Neuronal stem cell (in vitro differentiated cells): ENCODE results near the gene IGF1R.

Experiments used
- DNase-seq: peaks from one replicate; pipeline ENCODE4 v3.0.0-alpha.2; 2013; ENCODE audit warnings: low spot score
- H2AFZ ChIP-seq: one replicate; pipeline ENCODE4 v1.6.1; 2013; ENCODE audit warnings: mild to moderate bottlenecking, low read length, inconsistent platforms
- H2AK5ac ChIP-seq: 2 replicates; pipeline ENCODE4 v1.6.1; 2013; ENCODE audit warnings: low read depth, mild to moderate bottlenecking, inconsistent platforms, low read length, moderate library complexity, mixed read lengths
- H2BK120ac ChIP-seq: 2 replicates; pipeline ENCODE4 v1.6.1; 2013; ENCODE audit warnings: low read depth, mild to moderate bottlenecking, inconsistent platforms, low read length, moderate library complexity, mixed read lengths
- H2BK12ac ChIP-seq: one replicate; pipeline ENCODE4 v1.6.1; 2013; ENCODE audit warnings: low read length, inconsistent platforms
- H2BK15ac ChIP-seq: 2 replicates; pipeline ENCODE4 v1.6.1; 2013; ENCODE audit warnings: mild to moderate bottlenecking, low read length, inconsistent platforms, mixed read lengths
- H2BK5ac ChIP-seq: one replicate; pipeline ENCODE4 v1.6.1; 2013; ENCODE audit warnings: inconsistent platforms, mild to moderate bottlenecking, low read length, moderate library complexity
- H3K14ac ChIP-seq: one replicate; pipeline ENCODE4 v1.6.1; 2013; ENCODE audit warnings: low read length, inconsistent platforms
- H3K18ac ChIP-seq: 2 replicates; pipeline ENCODE4 v1.6.1; 2013; ENCODE audit warnings: low read length, inconsistent platforms
- H3K23ac ChIP-seq: 2 replicates; pipeline ENCODE4 v1.6.1; 2013; ENCODE audit warnings: low read depth, mild to moderate bottlenecking, mixed read lengths, low read length, inconsistent platforms; ENCODE audit not compliant: poor library complexity
- H3K27ac ChIP-seq: replicated peaks from 3 replicates; pipeline ENCODE4 v1.5.1; 2013; ENCODE audit warnings: low read length, inconsistent platforms
- H3K27me3 ChIP-seq, 3 experiments: 2 replicates each; pipeline ENCODE4 v1.6.1; 2013; ENCODE audit warnings: low read length in 3 of 3, mild to moderate bottlenecking in 2 of 3, inconsistent platforms in 1 of 3, low read depth in 1 of 3, mixed read lengths in 1 of 3, moderate library complexity in 1 of 3; ENCODE audit not compliant: control insufficient read depth in 3 of 3, insufficient read depth in 3 of 3
- H3K36me3 ChIP-seq, 2 donors: replicated peaks in 1 of 2; 2 replicates each; pipeline ENCODE4 v1.6.1; 2013; ENCODE audit warnings: low read length in 2 of 2; ENCODE audit not compliant: control insufficient read depth in 2 of 2, insufficient read depth in 2 of 2
- H3K4ac ChIP-seq: 2 replicates; pipeline ENCODE4 v1.6.1; 2013; ENCODE audit warnings: inconsistent platforms, mild to moderate bottlenecking, low read length, moderate library complexity
- H3K4me1 ChIP-seq, 2 donors: 1 replicate in 1 of 2; 2 replicates in 1 of 2; pipeline ENCODE4 v1.6.1; 2013; ENCODE audit warnings: low read length in 2 of 2, low read depth in 1 of 2; ENCODE audit not compliant: control insufficient read depth in 2 of 2, insufficient read depth in 1 of 2
- H3K4me2 ChIP-seq: one replicate; pipeline ENCODE4 v1.6.1; 2013; ENCODE audit warnings: mild to moderate bottlenecking, low read length, inconsistent platforms; ENCODE audit not compliant: insufficient read depth, poor library complexity, severe bottlenecking
- H3K4me3 ChIP-seq, 2 donors: 2 replicates each; pipeline ENCODE4 v1.5.1; 2013; ENCODE audit warnings: low read length in 2 of 2, mild to moderate bottlenecking in 2 of 2, inconsistent platforms in 1 of 2, moderate library complexity in 1 of 2
- H3K79me1 ChIP-seq: one replicate; pipeline ENCODE4 v1.6.1; 2013; ENCODE audit warnings: low read depth, mild to moderate bottlenecking, inconsistent platforms, low read length, moderate library complexity
- H3K9ac ChIP-seq: one replicate; pipeline ENCODE4 v1.6.1; 2013; ENCODE audit warnings: mild to moderate bottlenecking, low read depth, low read length, inconsistent platforms; ENCODE audit not compliant: poor library complexity
- H3K9me3 ChIP-seq, 2 donors: replicated peaks in 1 of 2; 2 replicates each; pipeline versions ENCODE3 to v1.6.1; 2013; ENCODE audit warnings: low read length in 2 of 2, mild to moderate bottlenecking in 2 of 2, inconsistent platforms in 1 of 2, low read depth in 1 of 2, mixed read lengths in 1 of 2, moderate library complexity in 1 of 2; ENCODE audit not compliant: control insufficient read depth in 2 of 2, insufficient read depth in 1 of 2
- H4K8ac ChIP-seq: one replicate; pipeline ENCODE4 v1.6.1; 2013; ENCODE audit warnings: low read depth, mild to moderate bottlenecking, inconsistent platforms, low read length, moderate library complexity
- H4K91ac ChIP-seq: one replicate; pipeline ENCODE4 v1.6.1; 2013; ENCODE audit warnings: low read length, low read depth, mild to moderate bottlenecking, inconsistent platforms; ENCODE audit not compliant: poor library complexity
- WGBS, 2 donors: extraction: QIAGEN DNeasy Blood & Tissue Kit; methylation state at CpG; one replicate each; pipeline ENCODE4 v1.1.7; 2013; ENCODE audit warnings: missing lambda C conversion rate in 2 of 2, mixed read lengths in 1 of 2; ENCODE audit not compliant: insufficient read length in 2 of 2, insufficient replicate concordance in 1 of 2; ENCODE audit errors: extremely low coverage in 2 of 2; 5-methylcytosine and 5-hydroxymethylcytosine counted together

IGF1R gene

GRCh38 chr15:98718426-98719136 is 70.2 kb downstream of the IGF1R start:
- no peak overlapping the region for H4K8ac ChIP-seq
- no peak overlapping the region for H2AK5ac ChIP-seq
- no peak overlapping the region for H4K91ac ChIP-seq
- H3K9ac ChIP-seq, result no peak overlapping the region
- H3K4me2 ChIP-seq, result no peak overlapping the region
- H3K4me3 ChIP-seq, result no peak overlapping the region
- no peak overlapping the region for H2AFZ ChIP-seq
- no peaks in the 10 kb centered on the region for H3K9me3 ChIP-seq
- H3K27ac ChIP-seq, result no peak overlapping the region
- peaks cover 0 to 4% of the 10 kb centered on the region in 2 donors for H3K36me3 ChIP-seq
- no peak overlapping the region for H3K4ac ChIP-seq
- peak overlapping the region; percentile 15 for H3K18ac ChIP-seq
- no peak overlapping the region for H2BK5ac ChIP-seq
- peaks cover 21 to 29% of the 10 kb centered on the region in 2 donors for H3K4me1 ChIP-seq
- H3K14ac ChIP-seq, result no peak overlapping the region
- H3K79me1 ChIP-seq, result peaks cover 3% of the 10 kb centered on the region
- no peaks in the 10 kb centered on the region for H3K27me3 ChIP-seq
- WGBS, 2 donors, result no CpG with 5 or more reads among the region's 10 CpGs
- no peak overlapping the region for H2BK120ac ChIP-seq
- H2BK15ac ChIP-seq, result no peak overlapping the region
- H2BK12ac ChIP-seq, result no peak overlapping the region
- no peak for DNase-seq
- no peak overlapping the region for H3K23ac ChIP-seq

- DNase-seq, result no peak
- no peak overlapping the region for H3K9ac ChIP-seq
- no peak overlapping the region for H3K4ac ChIP-seq
- no peak overlapping the region for H3K4me2 ChIP-seq
- no peak overlapping the region for H3K18ac ChIP-seq
- H2AK5ac ChIP-seq, result no peak overlapping the region
- peaks cover 21 to 28% of the 10 kb centered on the region in 2 donors for H3K4me1 ChIP-seq
- no peak overlapping the region for H2AFZ ChIP-seq
- no peaks in the 10 kb centered on the region for H3K9me3 ChIP-seq
- no peak overlapping the region for H3K4me3 ChIP-seq
- no peak overlapping the region for H2BK5ac ChIP-seq
- H4K91ac ChIP-seq, result no peak overlapping the region
- WGBS, 2 donors, result no CpG with 5 or more reads among the region's 5 CpGs
- H3K36me3 ChIP-seq, result peaks cover 0 to 4% of the 10 kb centered on the region in 2 donors
- H4K8ac ChIP-seq, result no peak overlapping the region
- H3K27ac ChIP-seq, result no peak overlapping the region
- H3K23ac ChIP-seq, result no peak overlapping the region
- no peak overlapping the region for H3K14ac ChIP-seq
- H2BK15ac ChIP-seq, result no peak overlapping the region
- H3K27me3 ChIP-seq, result no peaks in the 10 kb centered on the region
- H2BK12ac ChIP-seq, result no peak overlapping the region
- H2BK120ac ChIP-seq, result no peak overlapping the region
- H3K79me1 ChIP-seq, result peaks cover 3% of the 10 kb centered on the region
These were observed 70.9 kb downstream of the IGF1R start for GRCh38 chr15:98719137-98719740.

- no peak overlapping the region for H3K27ac ChIP-seq
- WGBS, 2 donors, result no CpG with 5 or more reads among the region's 6 CpGs
- H3K9me3 ChIP-seq, result peaks cover 0 to 4% of the 10 kb centered on the region in 2 donors
- H3K79me1 ChIP-seq, result peaks cover 3% of the 10 kb centered on the region
- no peak overlapping the region for H3K9ac ChIP-seq
- H2BK12ac ChIP-seq, result no peak overlapping the region
- H3K4me3 ChIP-seq, result no peak overlapping the region
- no peak overlapping the region for H3K4me2 ChIP-seq
- peaks cover 0 to 4% of the 10 kb centered on the region in 2 donors for H3K36me3 ChIP-seq
- no peak for DNase-seq
- H2AK5ac ChIP-seq, result no peak overlapping the region
- no peak overlapping the region for H2BK15ac ChIP-seq
- peaks cover 18 to 24% of the 10 kb centered on the region in 2 donors for H3K4me1 ChIP-seq
- no peak overlapping the region for H3K23ac ChIP-seq
- no peak overlapping the region for H2AFZ ChIP-seq
- H2BK5ac ChIP-seq, result no peak overlapping the region
- no peak overlapping the region for H3K4ac ChIP-seq
- H3K27me3 ChIP-seq, result no peaks in the 10 kb centered on the region
- no peak overlapping the region for H4K8ac ChIP-seq
- no peak overlapping the region for H4K91ac ChIP-seq
- no peak overlapping the region for H3K18ac ChIP-seq
- no peak overlapping the region for H3K14ac ChIP-seq
- H2BK120ac ChIP-seq, result no peak overlapping the region
These were observed 71.7 kb downstream of the IGF1R start for GRCh38 chr15:98720031-98720430.
